Measurements from ENCODE around the gene ATP6V1F.

DNA sequence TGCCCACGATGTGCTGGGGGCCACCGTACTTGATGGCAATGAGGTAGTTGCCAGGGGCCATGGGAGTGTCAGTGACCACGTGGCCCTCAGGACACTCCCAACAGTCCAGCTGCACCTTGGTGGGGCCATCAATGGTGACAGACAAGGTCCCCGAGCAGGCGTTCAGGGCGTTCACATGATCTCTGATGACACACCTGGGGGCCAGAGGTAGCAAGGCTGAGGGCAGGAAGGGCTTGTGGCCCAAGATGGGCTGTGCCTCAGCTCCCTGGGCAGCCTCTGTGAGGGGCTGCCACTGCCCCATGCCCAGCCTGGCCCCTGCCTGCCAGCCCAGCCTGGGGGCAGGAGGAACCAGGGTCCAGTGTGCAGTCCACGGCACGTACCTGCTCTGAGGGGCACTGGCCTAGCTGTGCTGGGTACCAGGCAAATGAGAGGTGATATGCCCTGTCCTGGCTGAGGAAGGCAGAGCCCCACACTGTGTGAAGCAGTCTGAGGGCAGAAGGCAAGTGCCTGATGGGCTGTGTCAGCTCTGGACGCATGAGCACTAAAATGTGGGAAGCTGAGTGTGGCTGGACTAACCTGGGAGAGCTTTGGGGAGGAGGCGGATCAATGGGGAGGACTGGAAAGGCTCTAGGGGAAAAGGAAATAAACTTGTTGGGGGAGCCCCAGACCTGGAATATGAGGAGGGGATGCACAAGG is 51.4 kb downstream of the ATP6V1F start:
- TF ChIP-seq EZH2phosphoT487 (conservative IDR thresholded peaks at IDR 0.05; ENCODE audit: low read length) (no peak), CTCF (IDR thresholded peaks at IDR 0.05; ENCODE audit: insufficient read depth, low read length, poor library complexity, severe bottlenecking) (no peak)

All from SU-DHL-6 (cell line).